ENCODE data around the gene BNIP5. TPM values are rescaled to one million over a fixed set of nuclear protein-coding genes. Genes with fewer than 3 reads are reported as not detected.
A peak's percentile ranks its signal among the peaks of the same experiment; 100 is the strongest.

The BNIP5 gene
- total and polyA plus RNA-seq, 9 donors, result 0.01 to 1.4 (median 0.12) TPM; not detected in 4

DNA sequence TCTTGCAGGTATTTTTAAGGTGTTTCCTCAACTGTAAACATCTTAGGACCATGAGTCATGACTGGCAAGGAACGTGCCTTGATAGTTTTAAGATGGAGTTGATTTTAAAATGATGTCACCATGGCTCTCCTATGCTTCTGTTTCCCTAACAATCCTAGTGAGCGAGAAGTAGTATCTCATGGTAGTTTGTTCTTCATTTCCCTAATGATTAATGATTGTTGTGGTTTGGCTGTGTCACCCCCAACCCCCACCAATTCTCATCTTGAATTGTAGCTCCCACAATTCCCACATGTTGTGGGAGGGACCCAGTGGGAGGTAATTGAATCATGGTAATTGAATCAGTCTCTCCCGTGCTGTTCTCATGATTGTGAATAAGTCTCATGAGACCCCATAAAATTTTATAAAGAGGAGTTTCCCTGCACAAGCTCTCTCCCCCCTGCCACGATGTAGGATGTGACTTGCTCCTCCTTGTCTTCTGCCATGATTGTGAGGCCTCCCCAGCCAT is 16.8 kb upstream of the BNIP5 start:
- no peak overlapping the region for H3K27ac ChIP-seq
- H3K4me1 ChIP-seq (ENCODE audit: insufficient read depth), result peaks cover 8% of the 10 kb centered on the region
- H3K27me3 ChIP-seq, result no peaks in the 10 kb centered on the region
- intact Hi-C loops (cut with DNase I), result no loop called here
- H3K9me3 ChIP-seq, result no peaks in the 10 kb centered on the region
- TF ChIP-seq POLR2A (IDR thresholded peaks at IDR 0.05) (no peak), EP300 (IDR thresholded peaks at IDR 0.05) (no peak)
- TF ChIP-seq, protein P1, sequence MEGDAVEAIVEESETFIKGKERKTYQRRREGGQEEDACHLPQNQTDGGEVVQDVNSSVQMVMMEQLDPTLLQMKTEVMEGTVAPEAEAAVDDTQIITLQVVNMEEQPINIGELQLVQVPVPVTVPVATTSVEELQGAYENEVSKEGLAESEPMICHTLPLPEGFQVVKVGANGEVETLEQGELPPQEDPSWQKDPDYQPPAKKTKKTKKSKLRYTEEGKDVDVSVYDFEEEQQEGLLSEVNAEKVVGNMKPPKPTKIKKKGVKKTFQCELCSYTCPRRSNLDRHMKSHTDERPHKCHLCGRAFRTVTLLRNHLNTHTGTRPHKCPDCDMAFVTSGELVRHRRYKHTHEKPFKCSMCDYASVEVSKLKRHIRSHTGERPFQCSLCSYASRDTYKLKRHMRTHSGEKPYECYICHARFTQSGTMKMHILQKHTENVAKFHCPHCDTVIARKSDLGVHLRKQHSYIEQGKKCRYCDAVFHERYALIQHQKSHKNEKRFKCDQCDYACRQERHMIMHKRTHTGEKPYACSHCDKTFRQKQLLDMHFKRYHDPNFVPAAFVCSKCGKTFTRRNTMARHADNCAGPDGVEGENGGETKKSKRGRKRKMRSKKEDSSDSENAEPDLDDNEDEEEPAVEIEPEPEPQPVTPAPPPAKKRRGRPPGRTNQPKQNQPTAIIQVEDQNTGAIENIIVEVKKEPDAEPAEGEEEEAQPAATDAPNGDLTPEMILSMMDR (IDR thresholded peaks at IDR 0.05), result no peak
- no peak for DNase-seq
- H3K4me3 ChIP-seq, result no peak overlapping the region
- H3K36me3 ChIP-seq, result no peaks in the 10 kb centered on the region
- WGBS, 3 donors, result 59 to 78% (median 69%) methylated on average over 4 of the region's 4 CpGs

DNA sequence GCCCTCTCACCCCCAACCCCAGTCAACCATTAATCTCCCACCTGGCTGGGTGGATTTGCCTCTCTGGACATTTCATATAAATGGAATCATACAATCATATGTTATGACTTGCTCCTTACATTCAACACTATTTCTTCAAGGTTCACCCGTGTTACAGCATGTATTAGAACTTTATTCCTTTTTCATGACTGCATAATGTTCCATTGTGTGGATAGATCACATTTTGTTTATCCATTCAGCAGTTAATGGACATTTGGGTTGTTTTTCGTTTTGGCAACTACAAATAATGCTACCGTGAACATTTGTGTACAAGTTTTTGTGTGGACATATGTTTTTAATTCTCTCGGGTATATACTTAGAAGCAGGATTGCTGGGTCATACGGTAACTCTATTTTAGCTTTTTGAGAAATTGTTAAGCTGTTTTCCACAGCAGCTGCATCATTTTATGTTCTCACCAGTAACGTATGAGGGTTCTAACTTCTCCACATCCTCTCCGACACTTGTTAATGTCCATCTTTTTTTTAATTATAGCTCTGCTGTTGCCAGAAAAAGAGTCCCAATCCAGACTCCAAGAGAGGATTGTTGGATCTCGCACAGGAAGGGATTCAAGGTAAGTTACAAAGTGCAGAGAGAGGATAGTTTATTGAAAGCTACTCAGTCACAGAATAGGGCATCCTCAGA is 15.9 kb upstream of the BNIP5 start:
- no peaks in the 10 kb centered on the region for H3K9me3 ChIP-seq
- intact Hi-C loops (cut with DNase I), result no loop called here
- TF ChIP-seq POLR2A (IDR thresholded peaks at IDR 0.05), result no peak
- TF ChIP-seq, protein P1 (IDR thresholded peaks at IDR 0.05), result no peak
- H3K36me3 ChIP-seq, result no peaks in the 10 kb centered on the region
- 88 to 96% (median 92%) methylated on average over 8 of the region's 8 CpGs for WGBS, 3 donors
- peaks cover 6% of the 10 kb centered on the region for H3K4me1 ChIP-seq (ENCODE audit: insufficient read depth)
- DNase-seq, result no peak
- H3K27ac ChIP-seq, result no peak overlapping the region
- no peaks in the 10 kb centered on the region for H3K27me3 ChIP-seq
- no peak overlapping the region for H3K4me3 ChIP-seq

DNA sequence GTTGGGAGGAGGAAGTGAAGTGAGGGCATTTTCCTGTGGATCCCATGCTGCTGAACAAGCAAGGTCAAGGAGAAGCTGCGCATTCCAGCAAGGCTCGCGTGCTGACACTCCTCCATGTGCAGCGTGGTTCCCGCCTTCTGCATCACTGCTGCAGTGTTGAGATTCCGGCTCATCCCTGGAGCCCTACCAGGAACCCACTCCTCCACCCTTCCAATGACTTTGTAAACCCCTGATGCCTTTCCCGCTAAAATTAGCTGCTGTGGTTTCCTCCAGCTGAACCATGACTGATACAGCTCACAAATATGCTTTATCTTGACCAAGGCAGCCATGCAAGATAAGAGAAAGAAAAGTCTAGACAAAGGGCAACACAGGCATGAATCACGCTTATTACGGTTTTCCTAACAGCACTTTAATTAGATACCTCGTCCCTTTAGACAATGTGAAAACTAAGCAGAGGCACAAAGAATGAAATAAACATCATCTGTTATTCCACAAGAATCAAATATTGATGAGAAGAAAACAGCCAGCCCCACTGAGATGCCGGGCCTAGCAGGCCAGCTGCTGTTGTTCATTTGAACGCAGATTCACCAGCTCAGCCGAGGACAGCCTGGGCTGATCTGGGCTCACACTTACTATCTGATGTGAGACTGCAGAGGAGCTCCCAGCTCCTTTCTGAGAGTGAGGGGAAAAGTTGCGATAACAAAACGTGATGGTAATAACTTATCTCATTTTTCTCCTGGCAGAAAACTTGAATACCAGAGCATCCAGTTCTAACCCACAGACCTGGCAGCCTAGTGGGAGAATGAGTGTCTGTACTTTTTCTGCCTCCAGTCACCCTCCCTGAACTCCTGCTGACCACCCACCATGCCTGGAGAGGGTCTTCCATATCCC is 14.2 kb upstream of the BNIP5 start:
- H3K4me1 ChIP-seq (ENCODE audit: insufficient read depth), result peaks cover 6% of the 10 kb centered on the region
- DNase-seq, result peak; percentile 69 to 86 (median 78)
- H3K4me3 ChIP-seq, result no peak overlapping the region
- H3K9me3 ChIP-seq, result no peaks in the 10 kb centered on the region
- H3K27me3 ChIP-seq, result no peaks in the 10 kb centered on the region
- TF ChIP-seq EP300 (IDR thresholded peaks at IDR 0.05), result peak; percentile 75
- TF ChIP-seq POLR2A (IDR thresholded peaks at IDR 0.05), result no peak
- TF ChIP-seq, protein P1 (IDR thresholded peaks at IDR 0.05), result no peak
- WGBS, 3 donors, result 9 to 14% (median 10%) methylated on average over 15 of the region's 15 CpGs
- intact Hi-C loops (cut with DNase I), result no loop called here
- H3K36me3 ChIP-seq, result no peaks in the 10 kb centered on the region
- peak overlapping the region; percentile 1 to 76 for H3K27ac ChIP-seq

- H3K27me3 ChIP-seq, result no peaks in the 10 kb centered on the region
- TF ChIP-seq POLR2A (IDR thresholded peaks at IDR 0.05), result no peak
- TF ChIP-seq EP300 (IDR thresholded peaks at IDR 0.05), result no peak
- TF ChIP-seq, protein P1 (IDR thresholded peaks at IDR 0.05), result no peak
- H3K4me1 ChIP-seq (ENCODE audit: insufficient read depth), result peaks cover 6% of the 10 kb centered on the region
- no peaks in the 10 kb centered on the region for H3K9me3 ChIP-seq
- H3K36me3 ChIP-seq, result no peaks in the 10 kb centered on the region
- intact Hi-C loops (cut with DNase I), result no loop called here
- peak overlapping the region in 1 of 2 donors; percentile 76 for H3K27ac ChIP-seq
- DNase-seq, result peak in 1 of 5 donors; percentile 28
- H3K4me3 ChIP-seq, result no peak overlapping the region
- 73 to 79% (median 78%) methylated on average over 4 of the region's 4 CpGs for WGBS, 3 donors
Observed at GRCh38 chr6:36350082-36350481, 13.4 kb upstream of the BNIP5 start.

Measured in ovary (tissue), 9 donors.